Activated CD8-positive, alpha-beta T cell treated with anti-CD3 and anti-CD28 coated beads for 36 hours (primary cell): Measurements from ENCODE around the gene MRPL17. TPM values are rescaled to one million over a fixed set of nuclear protein-coding genes. Genes with fewer than 3 reads are reported as not detected.

Source experiments
- ATAC-seq: fragments of 200-7000 bp; cut with Tn5 transposase; one replicate; pipeline ENCODE4 v1.10.0; 2021; ENCODE audit warnings: mild to moderate bottlenecking, moderate library complexity
- CTCF ChIA-PET: fragments of 350-600 bp; sonication (Branson Sonifier 250); formaldehyde crosslinking; loops from one replicate; lab custom pipeline; 2021; ENCODE audit warnings: antibody characterized with exemption; lab: Charles Lee
- POLR2A ChIA-PET: fragments of 350-600 bp; sonication (Branson Sonifier 250); formaldehyde crosslinking; loops from one replicate; lab custom pipeline; 2021; ENCODE audit warnings: antibody characterized with exemption; lab: Charles Lee
- DNase-seq: peaks from one replicate; pipeline ENCODE4 v3.0.0-alpha.2; 2020
- H3K27ac Mint-ChIP-seq: one replicate; pipeline ENCODE4 v1.8.0; 2021; ENCODE audit warnings: mild to moderate bottlenecking, mixed read lengths
- H3K27me3 Mint-ChIP-seq: one replicate; pipeline ENCODE4 v1.8.0; 2021; ENCODE audit warnings: mixed read lengths
- H3K36me3 Mint-ChIP-seq: one replicate; pipeline ENCODE4 v1.8.0; 2021; ENCODE audit warnings: low read depth, mixed read lengths
- H3K4me1 Mint-ChIP-seq: one replicate; pipeline ENCODE4 v1.8.0; 2021; ENCODE audit warnings: low read depth, mixed read lengths
- H3K4me3 Mint-ChIP-seq: one replicate; pipeline ENCODE4 v1.8.0; 2021; ENCODE audit warnings: mild to moderate bottlenecking, moderate library complexity, mixed read lengths
- H3K9me3 Mint-ChIP-seq: one replicate; pipeline ENCODE4 v1.8.0; 2021; ENCODE audit warnings: mixed read lengths
- intact Hi-C: fragments of 100-400 bp; cut with micrococcal nuclease; formaldehyde crosslinking; loops from one replicate; pipeline ENCODE4 v1.10.0; 2022
- total RNA-seq, 2 experiments: library from RNA; stranded (reverse); gene quantifications; one replicate each; pipeline ENCODE4 v1.2.3, GENCODE V29; 2021
- TF ChIP-seq, protein P1 (sequence below): fragments of 200-600 bp; IDR thresholded peaks from one replicate; pipeline ENCODE4 v1.8.0; 2022; ENCODE audit warnings: antibody characterized with exemption, mild to moderate bottlenecking

Gene MRPL17
- total RNA-seq, 2 experiments from 2014 or later = 140 to 144 TPM

DNA sequence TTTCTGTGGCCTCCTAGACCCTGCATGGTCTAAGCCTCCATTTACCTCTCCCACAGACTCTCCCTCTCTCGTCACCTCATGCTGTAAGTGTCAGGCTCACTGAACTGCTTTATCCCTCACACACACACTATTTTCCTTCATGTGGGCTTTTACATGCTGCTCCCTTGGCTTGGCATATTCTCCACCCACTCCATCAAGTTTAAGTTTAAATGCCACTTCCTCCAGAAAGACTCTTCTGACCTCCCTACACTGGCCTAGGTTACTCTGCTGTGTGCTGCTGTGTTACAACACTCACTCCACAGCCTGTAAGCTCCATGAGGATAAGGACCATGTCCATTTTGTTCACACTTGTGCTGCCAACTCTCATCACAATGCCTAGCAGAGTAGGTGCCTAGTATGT lies 30.0 kb downstream of the MRPL17 start:
- POLR2A ChIA-PET = interaction anchor here (1.0 to 1.4 kb wide), 4 partner anchors 18 to 44 kb away, joined by 3 to 4 read pairs (median 4); partner anchors contain the start of gene MRPL17
- peaks cover 9% of the 10 kb centered on the region for H3K27me3 Mint-ChIP-seq
- no peaks in the 10 kb centered on the region for H3K9me3 Mint-ChIP-seq
- TF ChIP-seq, protein P1, sequence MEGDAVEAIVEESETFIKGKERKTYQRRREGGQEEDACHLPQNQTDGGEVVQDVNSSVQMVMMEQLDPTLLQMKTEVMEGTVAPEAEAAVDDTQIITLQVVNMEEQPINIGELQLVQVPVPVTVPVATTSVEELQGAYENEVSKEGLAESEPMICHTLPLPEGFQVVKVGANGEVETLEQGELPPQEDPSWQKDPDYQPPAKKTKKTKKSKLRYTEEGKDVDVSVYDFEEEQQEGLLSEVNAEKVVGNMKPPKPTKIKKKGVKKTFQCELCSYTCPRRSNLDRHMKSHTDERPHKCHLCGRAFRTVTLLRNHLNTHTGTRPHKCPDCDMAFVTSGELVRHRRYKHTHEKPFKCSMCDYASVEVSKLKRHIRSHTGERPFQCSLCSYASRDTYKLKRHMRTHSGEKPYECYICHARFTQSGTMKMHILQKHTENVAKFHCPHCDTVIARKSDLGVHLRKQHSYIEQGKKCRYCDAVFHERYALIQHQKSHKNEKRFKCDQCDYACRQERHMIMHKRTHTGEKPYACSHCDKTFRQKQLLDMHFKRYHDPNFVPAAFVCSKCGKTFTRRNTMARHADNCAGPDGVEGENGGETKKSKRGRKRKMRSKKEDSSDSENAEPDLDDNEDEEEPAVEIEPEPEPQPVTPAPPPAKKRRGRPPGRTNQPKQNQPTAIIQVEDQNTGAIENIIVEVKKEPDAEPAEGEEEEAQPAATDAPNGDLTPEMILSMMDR = no peak
- no peak overlapping the region for H3K27ac Mint-ChIP-seq
- DNase-seq = no peak
- ATAC-seq = no peak
- CTCF ChIA-PET = interaction anchor here (1.0 to 2.7 kb wide), 4 partner anchors 11 to 41 kb away, joined by 3 to 8 read pairs (median 4); partner anchors contain the start of genes MRPL17 and TAF10
- no peak overlapping the region for H3K4me3 Mint-ChIP-seq
- H3K36me3 Mint-ChIP-seq = no peaks in the 10 kb centered on the region
- peaks cover 5% of the 10 kb centered on the region for H3K4me1 Mint-ChIP-seq
- intact Hi-C loops = loop anchor here (10.0 kb wide), 1 partner anchor 48 kb away; the partner anchor contains the start of genes ILK and RRP8

DNA sequence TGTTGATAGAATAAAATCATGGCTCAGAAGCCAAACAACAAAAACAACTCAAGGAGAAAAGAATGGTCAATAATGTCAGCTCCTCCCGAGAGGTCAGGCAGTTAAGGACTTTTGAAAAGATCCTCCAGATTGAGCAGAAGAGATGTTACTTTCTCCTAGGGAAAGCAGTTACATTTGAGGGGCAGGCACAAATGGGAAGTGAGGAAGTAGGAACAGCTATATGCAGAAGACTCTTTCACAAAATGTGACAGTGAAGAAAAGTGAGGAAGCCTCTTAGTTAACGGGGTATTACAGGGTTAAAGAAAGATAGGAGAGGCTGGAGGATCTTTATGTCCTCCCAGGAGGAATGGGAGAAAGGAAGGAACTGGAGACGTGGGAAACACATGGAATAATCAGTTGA lies 31.0 kb downstream of the MRPL17 start:
- ATAC-seq (no peak), DNase-seq (no peak)
- Mint-ChIP-seq H3K9me3 (no peaks in the 10 kb centered on the region), H3K27me3 (peaks cover 9% of the 10 kb centered on the region), H3K36me3 (no peaks in the 10 kb centered on the region), H3K27ac (no peak overlapping the region), H3K4me3 (no peak overlapping the region), H3K4me1 (peaks cover 5% of the 10 kb centered on the region)
- intact Hi-C loops = loop anchor here (10.0 kb wide), 1 partner anchor 47 kb away; the partner anchor contains the start of genes ILK and RRP8
- POLR2A ChIA-PET = interaction anchor here (1.2 to 1.4 kb wide), 2 partner anchors 17 to 21 kb away, joined by 3 read pairs; no protein-coding TSS in a partner anchor
- TF ChIP-seq, protein P1 = no peak
- CTCF ChIA-PET = interaction anchor here (0.9 to 2.7 kb wide), 4 partner anchors 10 to 31 kb away, joined by 3 to 8 read pairs (median 4); partner anchors contain the start of gene MRPL17

DNA sequence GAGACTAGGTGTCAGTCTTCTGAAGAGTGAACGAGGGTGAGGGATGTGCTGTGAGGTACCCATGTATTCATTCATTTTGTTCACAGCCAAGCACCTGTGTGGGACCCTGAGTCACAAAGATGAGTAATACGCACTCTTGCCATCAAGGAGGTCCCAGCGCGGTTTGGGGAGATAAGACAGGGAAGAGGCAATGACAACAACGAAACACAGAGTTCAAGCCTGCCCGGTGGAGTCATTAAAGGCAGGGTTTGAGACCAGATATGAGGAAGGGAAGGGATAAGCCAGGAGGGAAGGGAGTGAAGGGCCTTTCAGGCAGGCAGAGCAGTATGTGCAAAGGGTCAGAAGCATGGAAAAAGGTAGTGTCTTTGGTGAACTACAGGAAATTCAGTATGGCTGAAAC lies 32.2 kb downstream of the MRPL17 start:
- H3K27me3 Mint-ChIP-seq = no peaks in the 10 kb centered on the region
- H3K4me1 Mint-ChIP-seq = peaks cover 1% of the 10 kb centered on the region
- no peaks in the 10 kb centered on the region for H3K36me3 Mint-ChIP-seq
- no peak overlapping the region for H3K27ac Mint-ChIP-seq
- DNase-seq (peak; percentile 80), ATAC-seq (peak; percentile 73)
- H3K4me3 Mint-ChIP-seq = no peak overlapping the region
- ChIA-PET POLR2A (interaction anchor here (1.9 kb wide), 2 partner anchors 21 to 29 kb away, joined by 6 read pairs; no protein-coding TSS in a partner anchor), CTCF (interaction anchor here (1.2 to 1.5 kb wide), 2 partner anchors 22 to 33 kb away, joined by 3 to 7 read pairs; partner anchors contain the start of gene MRPL17)
- intact Hi-C loops = loop anchor here (10.0 kb wide), 1 partner anchor 46 kb away; the partner anchor contains the start of genes ILK and RRP8
- TF ChIP-seq, protein P1 = no peak
- no peaks in the 10 kb centered on the region for H3K9me3 Mint-ChIP-seq

DNA sequence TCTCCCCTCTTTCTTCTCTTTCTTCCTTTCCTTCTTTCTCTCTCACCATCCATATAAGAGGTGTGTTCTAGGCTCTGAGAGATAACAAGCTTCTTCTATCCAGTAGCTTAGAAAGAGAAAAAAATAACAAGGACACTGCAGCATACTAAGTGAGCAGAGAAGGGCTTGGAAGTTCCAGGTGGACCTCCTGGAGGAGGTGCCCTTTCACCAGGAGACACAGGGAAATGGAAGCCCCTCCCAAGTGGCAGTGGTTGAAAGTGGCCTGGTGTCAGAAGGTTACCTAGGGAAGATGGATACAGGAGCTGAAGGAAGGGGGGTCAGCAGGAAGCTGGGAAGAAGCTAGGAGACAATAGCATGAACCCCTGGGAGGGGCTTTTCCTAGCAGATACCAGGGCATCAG lies 33.0 kb downstream of the MRPL17 start:
- ATAC-seq = no peak
- CTCF ChIA-PET = interaction anchor here (0.6 to 2.5 kb wide), 9 partner anchors 9 to 106 kb away, joined by 3 to 14 read pairs (median 4); partner anchors contain the start of gene MRPL17

More for the DNA sequence above, 33.0 kb downstream of the MRPL17 start:
- Mint-ChIP-seq H3K4me1 (no peaks in the 10 kb centered on the region), H3K9me3 (no peaks in the 10 kb centered on the region), H3K27ac (no peak overlapping the region), H3K4me3 (no peak overlapping the region), H3K36me3 (no peaks in the 10 kb centered on the region), H3K27me3 (no peaks in the 10 kb centered on the region)
- no peak for DNase-seq
- POLR2A ChIA-PET = interaction anchor here (1.4 to 4.4 kb wide), 5 partner anchors 7 to 174 kb away, joined by 3 to 20 read pairs (median 6); partner anchors contain the start of gene TPP1
- TF ChIP-seq, protein P1 = no peak
- intact Hi-C loops = loop anchor here (10.0 kb wide), 1 partner anchor 45 kb away; the partner anchor contains the start of genes ILK and RRP8
